ENCODE data around the gene LILRA2.

The LILRA2 gene

DNA sequence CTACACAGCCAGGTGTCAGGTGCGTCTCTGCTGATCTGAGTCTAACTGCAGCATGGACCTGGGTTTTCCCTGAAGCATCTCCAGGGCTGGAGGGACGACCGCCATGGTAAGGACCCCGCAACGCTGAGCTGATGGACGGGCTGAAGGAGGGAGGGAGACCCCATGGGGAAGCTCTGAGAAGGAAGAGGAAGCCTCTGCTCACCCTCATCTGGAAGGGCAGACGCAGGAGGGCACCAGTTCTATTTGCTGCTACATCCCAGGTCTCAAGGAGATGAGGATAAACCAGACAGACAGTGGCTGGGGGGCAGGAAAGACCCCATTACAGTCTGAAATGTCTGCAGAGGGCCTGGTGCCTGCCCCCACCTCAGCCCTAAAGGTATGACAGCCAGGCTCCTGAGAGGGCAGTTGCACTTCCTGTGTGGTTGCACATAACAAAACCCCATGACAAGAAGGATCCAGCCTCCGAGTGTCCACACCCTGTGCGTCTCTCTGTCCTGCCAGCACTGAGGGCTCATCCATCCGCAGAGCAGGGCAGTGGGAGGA, at the start of gene LILRA2:
LILRA2 (plus strand) TSS at position 461 of the 543 bp plus-strand sequence. CDS start 89 bp downstream, outside the sequence.
- no peak within 1 kb of the TSS; the same call in 1 of the 2 replicates for H3K4me3 ChIP-seq (ENCODE audit: low read length)
- TF ChIP-seq ZNF274 (IDR thresholded peaks at IDR 0.05; ENCODE audit: low read depth, low read length), result no peak

DNA sequence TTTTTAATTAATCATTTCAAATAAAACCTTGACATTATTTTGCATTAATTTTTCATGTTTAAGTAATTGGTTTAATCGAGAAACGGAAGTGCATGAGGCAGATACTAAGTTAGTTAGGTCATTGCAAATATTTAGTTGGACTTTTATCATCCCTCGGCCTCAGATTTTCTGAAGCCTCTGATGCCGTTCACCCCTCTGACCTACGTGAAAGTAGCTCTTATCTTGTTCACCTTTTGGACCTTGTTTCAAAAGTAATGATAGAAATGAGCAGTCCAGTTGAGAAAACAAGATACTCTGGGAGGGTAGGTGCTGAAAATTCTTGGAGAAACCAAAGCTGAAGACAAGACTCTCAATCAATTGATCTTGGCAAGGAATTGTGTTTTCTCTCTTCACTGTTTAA, 48.0 kb upstream of the LILRA2 start:
- no peak for TF ChIP-seq ZNF274 (IDR thresholded peaks at IDR 0.05; ENCODE audit: low read depth, low read length)

DNA sequence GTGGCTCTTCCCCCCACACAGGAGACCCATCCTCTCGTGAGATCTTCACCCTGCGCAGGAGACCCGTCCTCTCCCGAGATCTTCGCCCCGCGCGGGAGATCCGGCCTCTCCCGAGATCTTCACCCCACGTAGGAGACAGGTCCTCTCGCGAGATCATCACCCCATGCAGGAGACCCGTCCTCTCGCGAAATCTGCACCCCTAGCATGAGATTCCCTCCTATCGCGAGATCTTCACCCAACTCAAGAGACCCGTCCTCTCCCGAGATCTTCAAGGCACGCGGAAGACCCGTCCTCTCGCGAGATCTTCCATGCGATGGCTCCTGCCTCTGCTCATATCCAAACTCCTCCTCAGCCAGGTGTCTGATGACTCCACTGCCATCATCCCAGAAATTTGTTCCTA, 46.6 kb upstream of the LILRA2 start:
- TF ChIP-seq ZNF274 (IDR thresholded peaks at IDR 0.05; ENCODE audit: low read depth, low read length), result no peak
- H3K4me3 ChIP-seq (ENCODE audit: low read length), result no peak overlapping the region

More for the DNA sequence above, 48.0 kb upstream of the LILRA2 start:
- H3K4me3 ChIP-seq (ENCODE audit: low read length), result no peak overlapping the region

DNA sequence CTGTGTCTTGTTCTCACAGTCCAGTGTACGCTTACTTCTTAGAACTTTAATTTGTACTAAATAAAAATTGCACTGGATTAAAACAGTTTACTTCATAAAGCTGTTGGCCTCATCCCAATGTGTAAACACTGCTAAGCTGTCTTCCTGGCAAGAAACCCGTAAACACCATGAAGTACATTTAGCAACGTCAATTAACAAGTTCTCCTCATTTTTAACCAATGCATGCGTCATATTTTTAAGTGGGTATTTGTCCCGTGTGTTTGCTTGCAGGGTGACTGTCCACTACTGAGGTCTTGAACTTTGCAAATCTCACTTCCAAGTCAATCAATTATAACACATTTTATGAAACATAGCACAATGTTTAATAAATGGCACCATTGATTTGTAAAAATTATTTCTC, 42.7 kb upstream of the LILRA2 start:
- no peak for TF ChIP-seq ZNF274 (IDR thresholded peaks at IDR 0.05; ENCODE audit: low read depth, low read length)
- H3K4me3 ChIP-seq (ENCODE audit: low read length), result no peak overlapping the region

DNA sequence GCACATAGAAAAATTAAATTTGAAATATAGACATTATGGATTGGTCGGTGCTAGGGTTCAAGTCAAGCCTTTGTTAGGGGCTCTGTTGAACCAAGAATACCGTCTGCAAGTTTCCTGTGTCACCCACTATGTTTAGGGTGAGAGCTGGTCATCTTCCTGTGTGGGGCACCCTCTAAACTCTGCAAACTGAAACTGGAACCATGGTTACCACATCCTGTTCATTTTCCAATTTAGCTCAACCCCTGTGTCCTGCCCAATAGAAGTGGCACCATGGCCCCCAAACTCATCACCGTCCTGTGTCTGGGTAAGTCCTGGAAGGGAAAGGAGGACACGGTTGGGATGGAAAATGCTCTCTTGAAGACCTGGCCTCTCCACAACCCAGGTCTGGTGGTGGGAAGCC, 41.1 kb upstream of the LILRA2 start:
- no peak for TF ChIP-seq ZNF274 (IDR thresholded peaks at IDR 0.05; ENCODE audit: low read depth, low read length)
- peak overlapping the region; percentile 62; the same call in 1 of the 2 replicates for H3K4me3 ChIP-seq (ENCODE audit: low read length)

DNA sequence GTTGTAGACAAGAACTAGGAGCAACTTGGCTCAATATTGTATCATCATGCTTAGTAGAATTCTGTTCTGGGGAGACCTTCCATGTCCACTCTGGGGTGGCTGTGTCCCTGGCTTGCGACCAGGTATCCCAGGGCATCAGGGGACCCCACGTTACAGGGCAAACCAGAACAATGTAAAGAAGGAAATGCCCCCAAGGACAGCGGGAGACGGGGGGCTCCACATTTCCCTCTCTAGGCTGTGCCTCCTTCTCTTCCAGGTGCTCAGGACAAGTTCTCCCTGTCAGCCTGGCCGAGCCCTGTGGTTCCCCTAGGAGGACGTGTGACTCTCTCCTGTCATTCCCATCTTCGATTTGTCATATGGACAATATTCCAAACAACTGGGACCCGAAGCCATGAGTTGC, 40.1 kb upstream of the LILRA2 start:
- TF ChIP-seq ZNF274 (IDR thresholded peaks at IDR 0.05; ENCODE audit: low read depth, low read length), result no peak
- peak overlapping the region; percentile 62; the same call in 1 of the 2 replicates for H3K4me3 ChIP-seq (ENCODE audit: low read length)

DNA sequence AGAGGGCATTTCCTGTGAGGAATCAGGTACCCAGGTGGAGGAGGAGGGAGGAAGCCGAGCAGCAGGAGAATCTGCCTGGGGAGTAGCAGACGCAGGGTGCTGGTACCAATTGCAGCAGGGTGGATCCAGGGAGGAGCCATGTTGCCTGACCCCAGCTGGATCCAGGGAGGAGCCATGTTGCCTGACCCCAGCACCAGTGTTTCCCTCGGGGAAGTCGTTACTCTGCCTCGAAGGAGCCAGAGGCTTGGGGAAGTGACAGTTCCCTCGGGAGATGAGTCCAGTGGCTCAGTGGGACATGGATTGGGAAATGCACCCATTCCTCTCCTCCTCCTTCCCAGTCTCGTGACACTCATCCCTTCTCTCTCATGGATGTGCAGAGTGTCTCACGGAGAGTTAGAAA, 39.4 kb upstream of the LILRA2 start:
- no peak overlapping the region for H3K4me3 ChIP-seq (ENCODE audit: low read length)
- TF ChIP-seq ZNF274 (IDR thresholded peaks at IDR 0.05; ENCODE audit: low read depth, low read length), result no peak

DNA sequence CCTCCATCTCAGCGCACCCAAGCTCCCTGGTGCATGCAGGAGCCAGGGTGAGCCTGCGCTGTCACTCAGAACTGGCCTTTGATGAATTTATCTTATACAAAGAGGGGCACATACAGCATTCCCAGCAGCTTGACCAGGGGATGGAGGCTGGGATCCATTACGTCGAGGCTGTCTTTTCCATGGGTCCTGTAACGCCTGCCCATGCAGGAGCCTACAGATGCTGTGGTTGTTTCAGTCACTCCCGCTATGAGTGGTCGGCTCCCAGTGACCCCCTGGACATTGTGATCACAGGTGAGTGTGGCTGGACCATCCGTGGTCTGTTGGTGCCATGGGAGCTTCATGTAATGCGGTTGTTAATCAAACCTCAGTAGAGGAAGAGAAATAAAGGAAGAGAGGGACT, 38.0 kb upstream of the LILRA2 start:
- no peak overlapping the region for H3K4me3 ChIP-seq (ENCODE audit: low read length)

DNA sequence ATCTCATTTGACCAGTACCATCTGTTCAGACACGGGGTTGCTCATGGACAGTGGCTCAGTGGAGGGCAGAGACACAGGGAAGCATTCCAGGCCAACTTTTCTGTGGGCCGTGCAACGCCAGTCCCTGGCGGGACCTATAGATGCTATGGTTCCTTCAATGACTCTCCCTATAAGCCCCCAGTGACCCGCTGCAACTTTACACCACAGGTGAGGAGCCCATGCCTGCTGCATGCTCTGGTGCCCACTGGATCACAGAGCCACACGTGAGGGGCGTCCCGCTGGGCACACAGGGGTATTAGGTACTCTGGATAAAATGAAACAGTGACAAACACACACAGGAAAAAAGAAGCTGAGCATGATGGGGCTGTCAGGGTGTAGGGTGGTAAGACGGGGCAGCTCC, 36.6 kb upstream of the LILRA2 start:
- TF ChIP-seq ZNF274 (IDR thresholded peaks at IDR 0.05; ENCODE audit: low read depth, low read length), result no peak
- no peak overlapping the region for H3K4me3 ChIP-seq (ENCODE audit: low read length)

More for the DNA sequence above, 38.0 kb upstream of the LILRA2 start:
- TF ChIP-seq ZNF274 (IDR thresholded peaks at IDR 0.05; ENCODE audit: low read depth, low read length), result no peak

DNA sequence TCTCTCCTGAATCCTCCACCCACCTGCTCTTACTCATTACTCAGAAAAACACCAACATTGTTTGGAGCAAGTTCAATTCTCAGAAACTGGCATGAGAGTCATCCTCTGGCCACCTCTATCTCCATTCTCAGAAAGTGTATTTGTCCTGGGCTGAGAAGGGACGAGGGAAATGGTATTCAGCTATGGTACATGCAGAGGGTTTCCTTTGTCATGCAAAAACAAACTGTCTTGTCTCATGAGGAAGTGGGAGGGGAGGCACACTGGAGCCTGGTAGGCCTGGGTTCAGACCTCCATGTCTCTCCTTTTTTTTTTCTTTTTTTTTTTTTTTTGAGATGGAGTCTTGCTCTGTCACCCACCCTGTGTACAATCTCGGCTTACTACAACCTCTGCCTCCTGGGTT, 31.9 kb upstream of the LILRA2 start:
- H3K4me3 ChIP-seq (ENCODE audit: low read length), result no peak overlapping the region
- TF ChIP-seq ZNF274 (IDR thresholded peaks at IDR 0.05; ENCODE audit: low read depth, low read length), result no peak

DNA sequence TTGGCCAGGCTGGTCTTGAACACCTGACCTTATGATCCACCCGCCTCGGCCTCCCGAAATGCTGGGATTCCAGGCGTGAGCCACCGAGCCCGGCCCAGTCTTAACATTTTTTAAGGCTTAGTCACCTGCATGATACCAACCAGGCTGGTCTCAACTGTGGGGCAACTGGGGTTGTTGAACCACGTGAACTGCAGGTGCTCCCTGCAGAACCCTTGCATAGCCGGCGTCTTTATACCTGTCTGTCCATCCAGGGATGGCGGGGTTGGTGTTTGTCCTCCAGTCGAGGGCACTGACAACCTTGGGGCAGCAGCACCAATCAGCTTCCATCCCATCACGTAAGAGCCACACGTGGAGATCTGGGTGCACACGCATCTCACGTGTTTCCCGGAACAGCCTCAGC, 24.8 kb upstream of the LILRA2 start:
- H3K4me3 ChIP-seq (ENCODE audit: low read length), result no peak overlapping the region

DNA sequence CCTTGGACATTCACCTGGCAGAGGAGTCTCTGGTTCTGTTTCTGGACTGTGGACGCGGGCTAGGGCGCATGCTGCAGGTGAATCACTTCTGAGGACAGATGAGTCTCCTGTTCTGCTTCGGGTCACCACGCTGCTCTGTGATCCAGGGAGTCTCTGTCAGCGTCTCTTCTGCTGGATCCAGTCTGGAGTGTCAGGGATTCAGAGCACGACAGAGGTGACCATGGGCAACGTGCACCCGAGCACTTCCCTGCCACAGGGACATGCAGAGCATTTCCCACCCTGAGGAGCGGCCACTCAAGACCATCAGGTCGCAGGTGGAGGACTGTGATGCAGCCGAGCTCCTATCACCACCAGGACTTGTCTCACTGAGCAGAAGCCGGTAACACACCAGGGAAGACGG, 24.4 kb upstream of the LILRA2 start:
- no peak overlapping the region for H3K4me3 ChIP-seq (ENCODE audit: low read length)
- TF ChIP-seq ZNF274 (IDR thresholded peaks at IDR 0.05; ENCODE audit: low read depth, low read length), result no peak

More for the DNA sequence above, 24.8 kb upstream of the LILRA2 start:
- TF ChIP-seq ZNF274 (IDR thresholded peaks at IDR 0.05; ENCODE audit: low read depth, low read length), result no peak

DNA sequence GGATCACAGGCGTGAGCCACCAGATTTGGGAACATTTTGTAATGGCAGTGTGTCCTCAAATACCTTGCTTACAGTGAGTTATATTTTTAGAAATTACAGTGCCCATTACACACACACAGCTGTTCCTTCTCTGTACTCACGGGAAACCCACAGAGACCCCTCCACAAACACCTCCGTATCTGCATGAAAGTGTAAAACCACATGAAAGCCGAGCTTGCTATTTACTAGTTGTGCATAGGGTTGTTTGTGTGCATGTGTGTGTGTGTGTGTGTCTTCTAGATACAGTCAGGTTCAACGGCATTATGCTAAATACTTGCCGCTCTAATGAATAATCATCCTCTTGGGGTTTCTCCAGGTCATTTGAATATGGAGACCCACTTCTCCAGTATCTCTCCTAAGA, 22.3 kb upstream of the LILRA2 start:
- no peak for TF ChIP-seq ZNF274 (IDR thresholded peaks at IDR 0.05; ENCODE audit: low read depth, low read length)
- no peak overlapping the region for H3K4me3 ChIP-seq (ENCODE audit: low read length)

DNA sequence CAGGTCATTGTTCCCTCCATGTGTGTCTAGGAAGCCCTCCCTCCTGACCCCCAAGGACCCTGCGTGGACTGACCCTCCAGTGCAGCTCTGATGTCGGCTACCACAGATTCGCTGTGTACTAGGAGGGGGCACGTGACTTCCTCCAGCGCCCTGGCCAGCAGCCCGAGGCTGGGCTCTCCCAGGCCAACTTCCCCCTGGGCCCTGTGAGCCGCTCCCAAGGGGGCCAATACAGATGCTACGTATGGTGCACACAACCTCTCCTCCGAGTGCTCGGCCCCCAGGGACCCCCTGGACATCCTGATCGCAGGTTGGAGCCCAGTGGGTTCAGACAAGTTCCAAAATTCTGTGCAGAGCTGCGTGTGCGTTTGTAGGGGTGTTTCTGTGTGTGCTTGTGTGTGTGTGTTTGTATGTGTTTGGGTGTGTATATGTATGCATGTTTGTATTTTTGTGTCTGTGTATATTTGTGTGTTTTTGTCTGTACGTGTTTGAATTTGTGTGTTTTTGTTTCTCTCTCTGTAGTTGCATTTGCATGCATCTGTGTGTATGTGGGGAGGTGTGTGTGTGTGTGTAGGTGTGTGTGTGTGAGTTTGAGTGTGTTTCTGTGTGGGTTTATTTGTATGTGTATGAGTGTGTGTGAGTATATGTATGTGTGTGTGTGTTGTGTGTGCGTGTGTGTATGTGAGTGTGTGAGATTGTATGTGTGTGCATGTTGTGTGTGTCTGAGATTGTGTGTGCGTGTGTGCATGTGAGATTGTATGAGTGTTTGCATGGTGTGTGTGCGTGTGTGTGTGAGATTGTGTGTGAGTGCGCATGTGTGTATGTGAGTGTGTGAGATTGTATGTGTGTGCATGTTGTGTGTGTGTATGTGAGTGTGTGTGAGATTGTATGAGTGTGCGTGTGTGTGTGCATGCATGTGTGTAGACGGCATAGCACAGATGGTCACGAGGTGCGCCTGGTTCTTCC, 21.4 kb upstream of the LILRA2 start:
- peak overlapping the region; percentile 35; the same call in 1 of the 2 replicates for H3K4me3 ChIP-seq (ENCODE audit: low read length)
- no peak for TF ChIP-seq ZNF274 (IDR thresholded peaks at IDR 0.05; ENCODE audit: low read depth, low read length)

DNA sequence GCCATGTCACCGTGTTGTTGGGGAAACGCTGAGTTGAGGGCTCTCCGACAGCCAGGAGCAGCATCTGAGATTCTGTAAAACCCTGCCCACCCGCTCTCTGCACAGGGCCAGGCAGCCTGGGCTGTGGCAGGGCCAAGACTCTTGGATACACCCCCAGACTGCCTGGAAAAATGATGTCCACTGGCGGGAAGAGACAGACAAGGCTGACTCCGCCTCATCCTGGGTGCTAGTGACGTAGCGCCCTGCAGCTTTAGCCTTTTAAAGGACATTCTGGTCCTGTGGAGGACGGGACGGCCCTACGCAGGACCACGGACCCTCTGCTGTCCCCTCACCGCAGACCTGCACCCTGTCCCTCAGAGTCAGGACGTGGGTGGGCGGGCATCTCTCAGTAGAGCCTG, 20.7 kb upstream of the LILRA2 start:
- H3K4me3 ChIP-seq (ENCODE audit: low read length), result no peak overlapping the region
- no peak for TF ChIP-seq ZNF274 (IDR thresholded peaks at IDR 0.05; ENCODE audit: low read depth, low read length)
